PC-3 (cell line): Measurements from ENCODE around the gene CTTNBP2NL.

Experiments used
- CTCF ChIP-seq: fragments of 300-600 bp; sonication (generic); conservative IDR thresholded peaks from 2 replicates; pipeline ENCODE4 v1.5.1; 2017; ENCODE audit warnings: antibody characterized with exemption, low read depth, mild to moderate bottlenecking, low read length
- EZH2 ChIP-seq: fragments of 300-600 bp; sonication (generic); IDR thresholded peaks from one replicate; pipeline ENCODE4 v1.6.1; 2017; ENCODE audit warnings: antibody characterized with exemption, mild to moderate bottlenecking, low read length; ENCODE audit not compliant: unreplicated experiment

DNA sequence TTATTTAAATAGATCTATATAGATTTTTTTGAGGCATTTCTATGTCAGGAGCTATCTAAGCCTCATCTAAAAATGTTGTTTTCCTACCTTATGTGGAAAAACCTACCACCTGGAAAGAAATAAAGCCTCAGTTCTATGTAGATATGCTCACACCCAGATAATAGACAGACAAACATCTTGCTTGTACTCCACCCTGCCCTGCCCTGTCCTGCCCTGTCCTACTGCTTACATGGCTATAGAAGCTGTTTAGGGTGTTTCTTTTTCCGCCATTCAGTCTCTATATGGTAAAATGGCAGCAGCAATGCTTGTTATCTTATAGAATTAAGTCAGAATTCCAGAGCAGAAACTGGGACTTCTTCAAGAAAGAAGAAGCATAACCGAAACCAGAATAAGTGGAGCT is 13.4 kb downstream of the CTTNBP2NL start:
- no peak for TF ChIP-seq CTCF
- no peak for TF ChIP-seq EZH2
